ENCODE results near the gene IFIH1.

The IFIH1 gene

DNA sequence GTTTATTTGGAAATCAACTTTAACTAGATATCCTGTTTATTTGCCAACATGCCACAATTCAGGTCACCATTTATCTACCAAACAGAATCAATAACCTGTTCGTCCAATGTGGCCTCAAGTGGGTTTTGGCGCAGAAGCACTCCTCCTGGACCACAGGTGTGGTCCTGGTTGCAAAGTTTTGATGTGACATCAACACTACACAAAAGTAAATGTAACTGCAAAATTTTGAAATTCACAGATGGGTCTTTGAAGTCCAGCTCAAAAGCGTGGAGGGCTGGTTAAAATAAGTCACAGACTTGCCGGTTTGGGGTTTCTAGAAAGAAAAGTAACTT, 25.0 kb upstream of the IFIH1 start:
- ATAC-seq (ENCODE audit: low read depth) = no peak
- peak overlapping the region; percentile 56 for H3K4me3 ChIP-seq (ENCODE audit: severe bottlenecking)
- no peaks in the 10 kb centered on the region for H3K4me1 ChIP-seq (ENCODE audit: insufficient read depth, poor library complexity, severe bottlenecking)
- H3K27ac ChIP-seq (ENCODE audit: poor library complexity, severe bottlenecking) = no peak overlapping the region
- no peak for DNase-seq (ENCODE audit: low spot score)
- TF ChIP-seq, protein P1, sequence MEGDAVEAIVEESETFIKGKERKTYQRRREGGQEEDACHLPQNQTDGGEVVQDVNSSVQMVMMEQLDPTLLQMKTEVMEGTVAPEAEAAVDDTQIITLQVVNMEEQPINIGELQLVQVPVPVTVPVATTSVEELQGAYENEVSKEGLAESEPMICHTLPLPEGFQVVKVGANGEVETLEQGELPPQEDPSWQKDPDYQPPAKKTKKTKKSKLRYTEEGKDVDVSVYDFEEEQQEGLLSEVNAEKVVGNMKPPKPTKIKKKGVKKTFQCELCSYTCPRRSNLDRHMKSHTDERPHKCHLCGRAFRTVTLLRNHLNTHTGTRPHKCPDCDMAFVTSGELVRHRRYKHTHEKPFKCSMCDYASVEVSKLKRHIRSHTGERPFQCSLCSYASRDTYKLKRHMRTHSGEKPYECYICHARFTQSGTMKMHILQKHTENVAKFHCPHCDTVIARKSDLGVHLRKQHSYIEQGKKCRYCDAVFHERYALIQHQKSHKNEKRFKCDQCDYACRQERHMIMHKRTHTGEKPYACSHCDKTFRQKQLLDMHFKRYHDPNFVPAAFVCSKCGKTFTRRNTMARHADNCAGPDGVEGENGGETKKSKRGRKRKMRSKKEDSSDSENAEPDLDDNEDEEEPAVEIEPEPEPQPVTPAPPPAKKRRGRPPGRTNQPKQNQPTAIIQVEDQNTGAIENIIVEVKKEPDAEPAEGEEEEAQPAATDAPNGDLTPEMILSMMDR (IDR thresholded peaks at IDR 0.05; ENCODE audit: poor library complexity, severe bottlenecking) = no peak
- no peaks in the 10 kb centered on the region for H3K9me3 ChIP-seq (ENCODE audit: severe bottlenecking)
- H3K27me3 ChIP-seq (ENCODE audit: insufficient read depth, poor library complexity, severe bottlenecking) = no peaks in the 10 kb centered on the region
- peaks cover 8% of the 10 kb centered on the region; the same call in 1 of the 2 replicates for H3K36me3 ChIP-seq (ENCODE audit: low read depth)

DNA sequence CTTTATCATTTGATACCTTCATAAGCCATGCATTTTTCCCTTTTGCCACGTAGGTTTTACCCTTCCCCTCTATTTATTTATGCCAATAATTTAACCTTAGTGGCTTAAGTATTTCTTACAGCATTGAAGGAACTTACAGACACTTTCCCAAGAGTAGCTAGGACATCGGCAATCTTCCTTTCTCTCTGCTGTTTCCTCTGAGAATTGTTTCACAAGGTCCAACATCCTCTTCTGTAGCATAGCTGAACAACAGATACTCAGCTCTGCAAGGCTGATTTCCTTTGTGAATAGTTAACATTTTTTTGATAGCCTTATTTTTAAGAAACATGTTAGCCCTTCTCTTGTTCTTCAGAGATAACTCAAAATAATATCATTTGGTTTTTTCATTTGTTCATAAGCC, 24.4 kb upstream of the IFIH1 start:
- Histone ChIP-seq H3K9me3 (ENCODE audit: severe bottlenecking) (no peaks in the 10 kb centered on the region), H3K4me1 (ENCODE audit: insufficient read depth, poor library complexity, severe bottlenecking) (no peaks in the 10 kb centered on the region), H3K27ac (ENCODE audit: poor library complexity, severe bottlenecking) (no peak overlapping the region), H3K4me3 (ENCODE audit: severe bottlenecking) (no peak overlapping the region), H3K36me3 (ENCODE audit: low read depth) (peaks cover 3% of the 10 kb centered on the region; the same call in 1 of the 2 replicates), H3K27me3 (ENCODE audit: insufficient read depth, poor library complexity, severe bottlenecking) (no peaks in the 10 kb centered on the region)
- DNase-seq (ENCODE audit: low spot score) (no peak), ATAC-seq (ENCODE audit: low read depth) (no peak)
- TF ChIP-seq, protein P1 (IDR thresholded peaks at IDR 0.05; ENCODE audit: poor library complexity, severe bottlenecking) = no peak

DNA sequence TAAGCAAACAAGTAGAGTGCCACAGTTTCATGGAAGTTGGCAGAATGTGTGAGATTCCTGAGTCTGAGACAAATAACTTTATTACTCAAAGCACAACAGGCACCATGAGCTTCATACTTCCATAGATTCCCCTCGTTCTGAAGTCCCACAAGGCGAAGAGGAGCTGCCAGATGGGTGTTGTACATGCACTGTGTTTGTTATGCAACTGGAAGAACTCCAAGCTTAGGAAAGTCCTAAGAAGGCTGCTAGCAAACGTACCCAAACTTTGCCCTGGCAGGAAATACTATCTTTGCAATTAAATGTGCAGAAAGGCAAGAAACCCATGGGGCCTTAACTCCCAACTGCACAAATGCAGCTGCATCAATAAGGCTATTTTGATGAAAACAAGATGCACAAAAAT, 23.8 kb upstream of the IFIH1 start:
- Histone ChIP-seq H3K27ac (ENCODE audit: poor library complexity, severe bottlenecking) (no peak overlapping the region), H3K9me3 (ENCODE audit: severe bottlenecking) (no peaks in the 10 kb centered on the region), H3K36me3 (ENCODE audit: low read depth) (no peaks in the 10 kb centered on the region), H3K4me3 (ENCODE audit: severe bottlenecking) (no peak overlapping the region), H3K27me3 (ENCODE audit: insufficient read depth, poor library complexity, severe bottlenecking) (no peaks in the 10 kb centered on the region), H3K4me1 (ENCODE audit: insufficient read depth, poor library complexity, severe bottlenecking) (no peaks in the 10 kb centered on the region)
- ATAC-seq (ENCODE audit: low read depth) (no peak), DNase-seq (ENCODE audit: low spot score) (no peak)
- TF ChIP-seq, protein P1 (IDR thresholded peaks at IDR 0.05; ENCODE audit: poor library complexity, severe bottlenecking) = no peak

DNA sequence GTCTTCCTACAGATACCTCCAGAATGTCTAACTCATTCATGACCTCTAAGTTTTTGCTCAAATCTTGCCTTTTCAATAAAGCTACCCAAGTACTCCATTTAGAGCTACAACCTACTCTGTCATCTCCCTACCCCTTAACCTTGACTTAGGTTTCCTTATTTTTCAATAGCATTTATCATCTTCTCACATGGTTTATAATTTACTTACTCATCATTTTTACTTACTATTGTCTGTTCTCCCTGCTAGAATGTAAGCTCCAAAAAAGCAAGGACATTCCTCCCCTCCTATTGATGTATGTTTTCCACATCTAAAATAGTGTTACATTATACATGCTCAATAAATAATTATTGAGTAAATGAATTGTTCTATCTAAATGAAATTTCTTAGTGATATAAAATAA, 22.3 kb upstream of the IFIH1 start:
- H3K9me3 ChIP-seq (ENCODE audit: severe bottlenecking) = no peaks in the 10 kb centered on the region
- H3K4me3 ChIP-seq (ENCODE audit: severe bottlenecking) = no peak overlapping the region
- no peaks in the 10 kb centered on the region for H3K36me3 ChIP-seq (ENCODE audit: low read depth)
- no peak overlapping the region for H3K27ac ChIP-seq (ENCODE audit: poor library complexity, severe bottlenecking)
- H3K4me1 ChIP-seq (ENCODE audit: insufficient read depth, poor library complexity, severe bottlenecking) = no peaks in the 10 kb centered on the region
- TF ChIP-seq, protein P1 (IDR thresholded peaks at IDR 0.05; ENCODE audit: poor library complexity, severe bottlenecking) = no peak
- ATAC-seq (ENCODE audit: low read depth) (no peak), DNase-seq (ENCODE audit: low spot score) (no peak)
- H3K27me3 ChIP-seq (ENCODE audit: insufficient read depth, poor library complexity, severe bottlenecking) = no peaks in the 10 kb centered on the region

DNA sequence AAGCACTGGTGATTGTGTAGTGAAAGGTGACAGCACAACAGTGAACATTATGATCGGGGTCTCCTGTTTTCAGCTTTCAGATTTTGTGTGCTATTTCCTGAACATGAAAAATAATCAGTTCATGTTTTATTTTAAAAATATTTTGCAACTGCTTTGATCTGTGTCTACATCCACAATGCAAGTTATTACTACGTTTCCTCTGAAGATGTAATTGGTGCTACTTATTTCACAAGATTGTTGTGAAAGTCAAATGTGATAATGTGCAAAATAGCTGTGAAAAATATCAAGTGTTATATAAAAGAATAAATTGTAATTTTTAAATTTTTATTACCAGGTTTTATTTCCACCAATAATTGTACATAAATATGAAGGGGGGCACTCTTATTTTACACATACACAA, 19.4 kb upstream of the IFIH1 start:
- TF ChIP-seq, protein P1 (IDR thresholded peaks at IDR 0.05; ENCODE audit: poor library complexity, severe bottlenecking) = no peak
- H3K4me3 ChIP-seq (ENCODE audit: severe bottlenecking) = no peak overlapping the region
- DNase-seq (ENCODE audit: low spot score) (no peak), ATAC-seq (ENCODE audit: low read depth) (no peak)
- no peak overlapping the region for H3K27ac ChIP-seq (ENCODE audit: poor library complexity, severe bottlenecking)
- H3K36me3 ChIP-seq (ENCODE audit: low read depth) = no peaks in the 10 kb centered on the region
- H3K9me3 ChIP-seq (ENCODE audit: severe bottlenecking) = no peaks in the 10 kb centered on the region
- no peaks in the 10 kb centered on the region for H3K27me3 ChIP-seq (ENCODE audit: insufficient read depth, poor library complexity, severe bottlenecking)
- no peaks in the 10 kb centered on the region for H3K4me1 ChIP-seq (ENCODE audit: insufficient read depth, poor library complexity, severe bottlenecking)
